Testis (tissue), 3 donors: Measurements from ENCODE around the gene ACLY. TPM values are rescaled to one million over a fixed set of nuclear protein-coding genes. Genes with fewer than 3 reads are reported as not detected.

Experiments used
- DNase-seq: peaks from one replicate; pipeline ENCODE4 v3.0.0-alpha.2; 2019
- H3K27ac ChIP-seq, 2 donors: fragments of 200-600 bp; sonication (generic); one replicate each; pipeline ENCODE4 v1.5.1; 2019
- H3K27me3 ChIP-seq: fragments of 200-600 bp; sonication (generic); one replicate; pipeline ENCODE4 v1.5.1; 2019
- H3K36me3 ChIP-seq: fragments of 200-600 bp; sonication (generic); one replicate; pipeline ENCODE4 v1.5.1; 2017; ENCODE audit warnings: low read depth; ENCODE audit errors: missing control alignments
- H3K4me1 ChIP-seq: fragments of 200-600 bp; sonication (generic); one replicate; pipeline ENCODE4 v1.5.1; 2019
- H3K4me3 ChIP-seq, 2 donors: fragments of 200-600 bp; sonication (generic); one replicate each; pipeline ENCODE4 v1.5.1; 2017 to 2019
- H3K9me3 ChIP-seq: fragments of 200-600 bp; sonication (generic); one replicate; pipeline ENCODE4 v1.5.1; 2017
- POLR2A ChIP-seq: fragments of 450-650 bp; IDR thresholded peaks from one replicate; pipeline ENCODE4 v1.6.1; 2017; ENCODE audit warnings: antibody characterized with exemption, mild to moderate bottlenecking, moderate library complexity
- whole genome bisulfite sequencing, 2 donors: methylation state at CpG; one replicate each; pipeline ENCODE4 v1.1.5; 2018; 5-methylcytosine and 5-hydroxymethylcytosine counted together
- intact Hi-C: fragments of 100-400 bp; cut with DNase I; formaldehyde crosslinking; loops from one replicate; pipeline ENCODE4 v1.15.1; 2023; ENCODE audit warnings: low total_unique reads
- polyA plus RNA-seq: library from polyadenylated mRNA; stranded (reverse); fragments of 350-450 nt; fragmentation: Illumina TruSeq; extraction: RNeasy Lipid Tissue Mini Kit (QIAGEN cat#74804); gene quantifications from one replicate; pipeline ENCODE4 v1.2.3, GENCODE V29; 2014; ENCODE audit warnings: low read depth, low replicate concordance; ENCODE audit not compliant: insufficient read depth
- total RNA-seq, 2 donors: library from RNA; depleted of rRNA; stranded (reverse); fragments of >200 nt; gene quantifications; one replicate each; pipeline ENCODE4 v1.2.3, GENCODE V29; 2016
- TF ChIP-seq, protein P1 (sequence below), 3 experiments: fragments of 450-650 bp in 2 of 3; fragments of 200-600 bp in 1 of 3; sonication (generic) in 1 of 3; IDR thresholded peaks; one replicate each; pipeline ENCODE4 v1.5.1; 2016 to 2019; ENCODE audit warnings: antibody characterized with exemption in 3 of 3, mild to moderate bottlenecking in 2 of 3, moderate library complexity in 1 of 3

Gene ACLY
- total and polyA plus RNA-seq, 3 donors from 2014 or later: 68.4 to 86.0 (median 83.0) TPM

DNA sequence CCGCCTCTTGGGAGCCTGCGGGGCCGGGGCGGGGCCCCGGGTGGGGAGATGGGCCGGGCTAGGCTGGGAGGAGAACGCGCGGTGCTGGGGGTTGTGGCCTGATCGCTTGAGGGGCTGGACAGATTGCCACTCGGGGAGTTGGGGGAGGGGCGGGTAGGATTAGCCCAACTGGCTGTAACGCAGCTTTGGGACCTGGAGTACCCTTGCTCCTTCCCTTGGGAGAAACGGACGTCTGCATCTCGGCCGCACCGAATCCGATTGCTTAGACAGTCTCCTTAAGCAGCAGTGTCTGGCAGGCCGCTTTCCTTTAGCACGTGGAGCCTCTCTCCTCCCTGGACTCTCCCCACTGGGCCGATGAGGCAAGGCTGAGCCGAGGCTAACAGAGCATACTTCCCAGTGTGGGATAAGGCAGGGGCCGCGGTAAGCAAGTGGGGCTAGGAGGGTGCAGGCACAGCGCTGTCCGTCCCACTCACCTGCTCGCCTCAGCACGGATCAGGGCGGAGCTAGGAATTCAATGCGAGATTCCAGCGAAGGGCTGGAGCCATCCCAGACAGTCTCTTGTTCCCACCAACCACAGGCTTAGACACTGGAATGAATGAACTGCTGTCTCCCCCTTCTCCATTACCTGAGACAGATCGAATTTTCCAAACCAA lies 540 bp upstream of the ACLY start:
- Histone ChIP-seq H3K27me3 (no peaks in the 10 kb centered on the region), H3K9me3 (no peaks in the 10 kb centered on the region), H3K4me1 (peaks cover 17% of the 10 kb centered on the region), H3K4me3 (peak overlapping the region; percentile 82 to 90), H3K36me3 (no peaks in the 10 kb centered on the region), H3K27ac (peak overlapping the region in 1 of 2 donors; percentile 87)
- intact Hi-C loops: no loop called here
- DNase-seq: peak; percentile 69
- WGBS, 2 donors: 5% methylated on average over 10 to 33 of the region's 33 CpGs
- TF ChIP-seq POLR2A: no peak
- TF ChIP-seq, protein P1, sequence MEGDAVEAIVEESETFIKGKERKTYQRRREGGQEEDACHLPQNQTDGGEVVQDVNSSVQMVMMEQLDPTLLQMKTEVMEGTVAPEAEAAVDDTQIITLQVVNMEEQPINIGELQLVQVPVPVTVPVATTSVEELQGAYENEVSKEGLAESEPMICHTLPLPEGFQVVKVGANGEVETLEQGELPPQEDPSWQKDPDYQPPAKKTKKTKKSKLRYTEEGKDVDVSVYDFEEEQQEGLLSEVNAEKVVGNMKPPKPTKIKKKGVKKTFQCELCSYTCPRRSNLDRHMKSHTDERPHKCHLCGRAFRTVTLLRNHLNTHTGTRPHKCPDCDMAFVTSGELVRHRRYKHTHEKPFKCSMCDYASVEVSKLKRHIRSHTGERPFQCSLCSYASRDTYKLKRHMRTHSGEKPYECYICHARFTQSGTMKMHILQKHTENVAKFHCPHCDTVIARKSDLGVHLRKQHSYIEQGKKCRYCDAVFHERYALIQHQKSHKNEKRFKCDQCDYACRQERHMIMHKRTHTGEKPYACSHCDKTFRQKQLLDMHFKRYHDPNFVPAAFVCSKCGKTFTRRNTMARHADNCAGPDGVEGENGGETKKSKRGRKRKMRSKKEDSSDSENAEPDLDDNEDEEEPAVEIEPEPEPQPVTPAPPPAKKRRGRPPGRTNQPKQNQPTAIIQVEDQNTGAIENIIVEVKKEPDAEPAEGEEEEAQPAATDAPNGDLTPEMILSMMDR (IDR thresholded peaks at IDR 0.05): no peak

DNA sequence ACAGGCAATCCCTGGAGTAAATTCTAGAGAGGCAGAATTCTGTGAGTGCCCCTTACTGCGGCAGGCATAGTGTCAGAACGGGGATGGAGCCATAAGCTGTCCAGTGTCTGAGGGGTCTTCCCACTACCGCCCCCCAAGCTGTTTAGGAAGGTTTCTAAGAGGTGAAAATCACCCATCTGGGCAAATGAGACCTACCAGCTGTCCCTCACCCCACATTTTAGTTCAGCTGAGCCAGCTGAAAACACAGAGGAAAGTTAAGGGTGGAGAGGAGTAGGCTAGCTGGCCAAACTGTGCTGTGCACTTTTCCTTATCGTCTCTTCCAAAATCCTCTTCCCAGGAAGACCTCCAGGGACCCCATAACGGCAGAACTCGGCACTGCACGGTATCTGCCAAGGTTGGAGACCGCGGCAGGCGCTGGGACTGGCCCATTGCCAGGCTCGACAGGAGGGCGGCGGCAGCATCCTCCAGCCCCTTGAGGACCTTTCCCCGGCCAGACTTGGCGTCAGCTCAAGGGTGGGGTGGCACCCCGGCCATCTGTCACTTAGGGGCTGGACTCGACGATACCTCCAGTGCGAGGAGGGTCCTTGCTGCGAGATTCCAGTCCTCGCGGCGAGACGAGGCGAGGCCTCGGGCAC lies 955 bp downstream of the ACLY start:
- Histone ChIP-seq H3K27ac (peak overlapping the region; percentile 71 to 87), H3K36me3 (no peaks in the 10 kb centered on the region), H3K27me3 (no peaks in the 10 kb centered on the region), H3K4me1 (peaks cover 17% of the 10 kb centered on the region), H3K4me3 (peak overlapping the region; percentile 82 to 90), H3K9me3 (no peaks in the 10 kb centered on the region)
- 3 to 7% methylated on average over 12 to 26 of the region's 26 CpGs for WGBS, 2 donors
- intact Hi-C loops: no loop called here
- no peak for TF ChIP-seq POLR2A
- TF ChIP-seq, protein P1 (IDR thresholded peaks at IDR 0.05): peak in 1 of 3 experiments; percentile 6
- DNase-seq: peak; percentile 57

DNA sequence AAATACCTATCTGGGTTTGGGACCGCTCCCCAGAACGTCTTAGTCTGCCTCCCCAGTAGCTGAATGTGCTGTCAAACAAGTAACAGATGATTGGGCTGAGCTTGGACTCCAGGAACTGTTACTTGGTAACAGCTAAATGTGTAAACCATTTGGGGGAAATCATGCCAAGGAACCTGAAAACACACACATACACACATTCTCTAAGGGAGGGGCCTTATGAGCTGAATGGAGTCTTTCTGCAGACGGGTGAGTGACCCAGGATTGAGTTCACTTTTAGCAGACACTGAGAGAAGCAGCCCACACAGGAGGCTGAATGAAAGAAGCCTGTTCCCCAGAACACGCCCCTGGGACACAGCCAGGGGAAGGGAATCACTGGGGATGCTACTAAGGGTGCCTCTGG lies 1.6 kb downstream of the ACLY start:
- no peak overlapping the region for H3K4me3 ChIP-seq
- no peak for TF ChIP-seq POLR2A
- no peaks in the 10 kb centered on the region for H3K9me3 ChIP-seq
- peak; percentile 41 for DNase-seq
- H3K27ac ChIP-seq: peak overlapping the region in 1 of 2 donors; percentile 87
- H3K36me3 ChIP-seq: no peaks in the 10 kb centered on the region
- H3K27me3 ChIP-seq: no peaks in the 10 kb centered on the region
- intact Hi-C loops: no loop called here
- H3K4me1 ChIP-seq: peaks cover 17% of the 10 kb centered on the region
- 19 to 34% methylated on average over 4 of the region's 4 CpGs for WGBS, 2 donors

GRCh38 chr17:41915566-41915965 lies 3.2 kb downstream of the ACLY start:
- H3K27me3 ChIP-seq: no peaks in the 10 kb centered on the region
- no peak for TF ChIP-seq POLR2A
- TF ChIP-seq, protein P1 (IDR thresholded peaks at IDR 0.05): no peak
- no peak for DNase-seq
- H3K36me3 ChIP-seq: no peaks in the 10 kb centered on the region
- H3K4me1 ChIP-seq: peaks cover 17% of the 10 kb centered on the region
- whole genome bisulfite sequencing, 2 donors: 81 to 86% methylated on average over 2 of the region's 2 CpGs
- H3K4me3 ChIP-seq: no peak overlapping the region
- no peaks in the 10 kb centered on the region for H3K9me3 ChIP-seq
- intact Hi-C loops: no loop called here
- no peak overlapping the region for H3K27ac ChIP-seq

- H3K36me3 ChIP-seq: no peaks in the 10 kb centered on the region
- TF ChIP-seq POLR2A: no peak
- TF ChIP-seq, protein P1 (IDR thresholded peaks at IDR 0.05): no peak
- H3K27me3 ChIP-seq: no peaks in the 10 kb centered on the region
- DNase-seq: no peak
- intact Hi-C loops: no loop called here
- 77 to 81% methylated on average over 5 of the region's 5 CpGs for WGBS, 2 donors
- H3K9me3 ChIP-seq: no peaks in the 10 kb centered on the region
- H3K4me3 ChIP-seq: no peak overlapping the region
- H3K27ac ChIP-seq: no peak overlapping the region
- peaks cover 17% of the 10 kb centered on the region for H3K4me1 ChIP-seq
Measured at GRCh38 chr17:41915020-41915419, 3.7 kb downstream of the ACLY start.
